ENCODE data around the gene PRR22.
"Not testable (repeated sequence)": the region's sequence is repeated elsewhere in the genome, so short reads cannot be mapped to it uniquely, and the experiment has no call there.

PRR22 gene

GRCh38 chr19:5742051-5742450, 42.5 kb downstream of the PRR22 start:
- H3K27ac ChIP-seq (ENCODE audit: low read depth, low read length): no peak overlapping the region
- H3K4me1 ChIP-seq (ENCODE audit: control insufficient read depth, insufficient read depth, low read length): no peaks in the 10 kb centered on the region
- H3K4me3 ChIP-seq (ENCODE audit: low read depth, low read length): no peak overlapping the region
- H3K9ac ChIP-seq (ENCODE audit: low read depth, low read length): no peak overlapping the region
- no peaks in the 10 kb centered on the region for H3K9me3 ChIP-seq (ENCODE audit: control insufficient read depth, insufficient read depth, low read length)
- H3K27me3 ChIP-seq (ENCODE audit: control insufficient read depth, insufficient read depth, low read length): no peaks in the 10 kb centered on the region
- H3K36me3 ChIP-seq (ENCODE audit: control insufficient read depth, insufficient read depth, low read length): no peaks in the 10 kb centered on the region

GRCh38 chr19:5738423-5738822, 46.1 kb downstream of the PRR22 start:
- H3K27ac ChIP-seq (ENCODE audit: low read depth, low read length): no peak overlapping the region
- H3K27me3 ChIP-seq (ENCODE audit: control insufficient read depth, insufficient read depth, low read length): no peaks in the 10 kb centered on the region

GRCh38 chr19:5733172-5733571, 51.4 kb downstream of the PRR22 start:
- not testable (repeated sequence) for H3K9ac ChIP-seq (ENCODE audit: low read depth, low read length); H3K4me3 ChIP-seq (ENCODE audit: low read depth, low read length); H3K9me3 ChIP-seq (ENCODE audit: control insufficient read depth, insufficient read depth, low read length); H3K27me3 ChIP-seq (ENCODE audit: control insufficient read depth, insufficient read depth, low read length); H3K36me3 ChIP-seq (ENCODE audit: control insufficient read depth, insufficient read depth, low read length); H3K4me1 ChIP-seq (ENCODE audit: control insufficient read depth, insufficient read depth, low read length); H3K27ac ChIP-seq (ENCODE audit: low read depth, low read length)

More at GRCh38 chr19:5738423-5738822, 46.1 kb downstream of the PRR22 start:
- Histone ChIP-seq H3K4me3 (ENCODE audit: low read depth, low read length) (no peak overlapping the region), H3K9ac (ENCODE audit: low read depth, low read length) (no peak overlapping the region), H3K9me3 (ENCODE audit: control insufficient read depth, insufficient read depth, low read length) (no peaks in the 10 kb centered on the region), H3K4me1 (ENCODE audit: control insufficient read depth, insufficient read depth, low read length) (no peaks in the 10 kb centered on the region), H3K36me3 (ENCODE audit: control insufficient read depth, insufficient read depth, low read length) (no peaks in the 10 kb centered on the region)

All from HUES48 (cell line).